ENCODE results near the gene IL1RL2.

DNA sequence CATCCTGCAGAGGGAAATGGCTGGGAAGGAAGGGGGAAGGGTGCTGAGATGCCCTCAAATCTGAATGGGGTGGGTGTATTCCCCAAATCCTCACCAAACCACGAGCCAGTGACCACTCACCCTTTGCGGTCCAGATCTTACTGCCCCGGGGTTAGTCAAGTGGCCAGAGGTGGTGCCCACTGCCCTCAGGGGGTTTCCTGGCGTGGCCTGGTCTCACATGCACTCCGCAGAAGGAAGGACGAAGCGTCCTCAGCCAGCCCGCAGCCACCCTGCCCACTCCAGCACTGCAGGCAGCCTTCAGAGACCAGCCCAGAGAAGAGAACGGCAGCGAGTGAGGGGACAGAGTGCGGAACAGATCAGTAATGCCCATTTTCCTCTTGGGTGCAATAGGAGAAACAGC is 50.4 kb downstream of the IL1RL2 start:
- TF ChIP-seq, protein P1, sequence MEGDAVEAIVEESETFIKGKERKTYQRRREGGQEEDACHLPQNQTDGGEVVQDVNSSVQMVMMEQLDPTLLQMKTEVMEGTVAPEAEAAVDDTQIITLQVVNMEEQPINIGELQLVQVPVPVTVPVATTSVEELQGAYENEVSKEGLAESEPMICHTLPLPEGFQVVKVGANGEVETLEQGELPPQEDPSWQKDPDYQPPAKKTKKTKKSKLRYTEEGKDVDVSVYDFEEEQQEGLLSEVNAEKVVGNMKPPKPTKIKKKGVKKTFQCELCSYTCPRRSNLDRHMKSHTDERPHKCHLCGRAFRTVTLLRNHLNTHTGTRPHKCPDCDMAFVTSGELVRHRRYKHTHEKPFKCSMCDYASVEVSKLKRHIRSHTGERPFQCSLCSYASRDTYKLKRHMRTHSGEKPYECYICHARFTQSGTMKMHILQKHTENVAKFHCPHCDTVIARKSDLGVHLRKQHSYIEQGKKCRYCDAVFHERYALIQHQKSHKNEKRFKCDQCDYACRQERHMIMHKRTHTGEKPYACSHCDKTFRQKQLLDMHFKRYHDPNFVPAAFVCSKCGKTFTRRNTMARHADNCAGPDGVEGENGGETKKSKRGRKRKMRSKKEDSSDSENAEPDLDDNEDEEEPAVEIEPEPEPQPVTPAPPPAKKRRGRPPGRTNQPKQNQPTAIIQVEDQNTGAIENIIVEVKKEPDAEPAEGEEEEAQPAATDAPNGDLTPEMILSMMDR (IDR thresholded peaks at IDR 0.05): no peak
- no peak for TF ChIP-seq POLR2A (IDR thresholded peaks at IDR 0.05)

Measured in thyroid gland (tissue), 4 donors.